Stimulated activated CD4-positive, alpha-beta T cell treated with anti-CD3 and anti-CD28 coated beads, Interleukin-4, amount 100 ng/mL, for 24 hours (primary cell): ENCODE results near the gene EHD4.
A peak's percentile ranks its signal among the peaks of the same experiment; 100 is the strongest.

Experiments
- DNase-seq: peaks from one replicate; pipeline ENCODE4 v3.0.0-alpha.2; 2020

Gene EHD4

GRCh38 chr15:41955100-41955499, 17.3 kb downstream of the EHD4 start:
- no peak for DNase-seq

GRCh38 chr15:41954036-41954435, 18.3 kb downstream of the EHD4 start:
- no peak for DNase-seq

- no peak for DNase-seq
These were observed 20.3 kb downstream of the EHD4 start for GRCh38 chr15:41952013-41952563.

- DNase-seq = no peak
These were observed 20.8 kb downstream of the EHD4 start for GRCh38 chr15:41951571-41951970.

GRCh38 chr15:41950489-41950888, 21.9 kb downstream of the EHD4 start:
- no peak for DNase-seq

GRCh38 chr15:41950127-41950483, 22.3 kb downstream of the EHD4 start:
- DNase-seq = no peak

- no peak for DNase-seq
These were observed 22.8 kb downstream of the EHD4 start for GRCh38 chr15:41949401-41950126.

- DNase-seq = no peak
These were observed 23.9 kb downstream of the EHD4 start for GRCh38 chr15:41948490-41948889.

- no peak for DNase-seq
These were observed 25.4 kb downstream of the EHD4 start for GRCh38 chr15:41946970-41947369.

- DNase-seq = no peak
These were observed 26.6 kb downstream of the EHD4 start for GRCh38 chr15:41945731-41946130.

GRCh38 chr15:41945221-41945620, 27.1 kb downstream of the EHD4 start:
- DNase-seq = no peak

- no peak for DNase-seq
These were observed 27.9 kb downstream of the EHD4 start for GRCh38 chr15:41944313-41944940.

GRCh38 chr15:41943543-41944312, 28.6 kb downstream of the EHD4 start:
- no peak for DNase-seq

- DNase-seq = no peak
These were observed 29.5 kb downstream of the EHD4 start for GRCh38 chr15:41942886-41943285.

- no peak for DNase-seq
These were observed 30.5 kb downstream of the EHD4 start for GRCh38 chr15:41941644-41942415.

- peak; percentile 62 for DNase-seq
These were observed 31.9 kb downstream of the EHD4 start for GRCh38 chr15:41940441-41940857.

- no peak for DNase-seq
These were observed 32.4 kb downstream of the EHD4 start for GRCh38 chr15:41939986-41940385.

GRCh38 chr15:41937568-41937923, 34.8 kb downstream of the EHD4 start:
- DNase-seq = no peak

- DNase-seq = peak; percentile 84
These were observed 35.4 kb downstream of the EHD4 start for GRCh38 chr15:41936649-41937567.

- no peak for DNase-seq
These were observed 36.2 kb downstream of the EHD4 start for GRCh38 chr15:41936155-41936554.

- peak; percentile 14 for DNase-seq
These were observed 36.8 kb downstream of the EHD4 start for GRCh38 chr15:41935566-41936020.

GRCh38 chr15:41934843-41935242, 37.5 kb downstream of the EHD4 start:
- peak; percentile 74 for DNase-seq
